Nephron progenitor cell (in vitro differentiated cells): ENCODE measurements around the gene EFTUD2.

Experiments used
- DNase-seq: peaks from one replicate; pipeline ENCODE4 v3.0.0; 2021
- H3K27ac Mint-ChIP-seq: 2 replicates; pipeline ENCODE4 v1.8.0; 2021; ENCODE audit warnings: mild to moderate bottlenecking, moderate library complexity, mixed read lengths
- H3K27me3 Mint-ChIP-seq: 2 replicates; pipeline ENCODE4 v1.8.0; 2021; ENCODE audit warnings: mild to moderate bottlenecking, low read depth, mixed read lengths; ENCODE audit not compliant: poor library complexity
- H3K36me3 Mint-ChIP-seq: 2 replicates; pipeline ENCODE4 v1.8.0; 2021; ENCODE audit warnings: low read depth, mixed read lengths
- H3K4me1 Mint-ChIP-seq: 2 replicates; pipeline ENCODE4 v1.8.0; 2021; ENCODE audit warnings: mixed read lengths
- H3K4me3 Mint-ChIP-seq: 2 replicates; pipeline ENCODE4 v1.8.0; 2021; ENCODE audit warnings: mild to moderate bottlenecking, moderate library complexity, mixed read lengths
- H3K9me3 Mint-ChIP-seq: 2 replicates; pipeline ENCODE4 v1.8.0; 2021; ENCODE audit warnings: mild to moderate bottlenecking, moderate library complexity, mixed read lengths
- CTCF ChIP-seq: fragments of 200-600 bp; sonication (generic); IDR thresholded peaks from 2 replicates; pipeline ENCODE4 v1.5.0; 2021; ENCODE audit warnings: antibody characterized with exemption

The EFTUD2 gene

GRCh38 chr17:44887971-44888954 lies 11.0 kb downstream of the EFTUD2 start:
- no peak overlapping the region for H3K4me3 Mint-ChIP-seq
- peaks cover 32% of the 10 kb centered on the region for H3K36me3 Mint-ChIP-seq
- no peak overlapping the region for H3K27ac Mint-ChIP-seq
- H3K27me3 Mint-ChIP-seq = no peaks in the 10 kb centered on the region
- no peak for DNase-seq
- H3K4me1 Mint-ChIP-seq = no peaks in the 10 kb centered on the region
- H3K9me3 Mint-ChIP-seq = no peaks in the 10 kb centered on the region
- no peak for TF ChIP-seq CTCF

GRCh38 chr17:44887016-44887415 lies 12.2 kb downstream of the EFTUD2 start:
- H3K9me3 Mint-ChIP-seq = no peaks in the 10 kb centered on the region
- H3K36me3 Mint-ChIP-seq = peaks cover 39% of the 10 kb centered on the region
- H3K27me3 Mint-ChIP-seq = no peaks in the 10 kb centered on the region
- H3K4me1 Mint-ChIP-seq = no peaks in the 10 kb centered on the region
- H3K4me3 Mint-ChIP-seq = no peak overlapping the region
- no peak overlapping the region for H3K27ac Mint-ChIP-seq
- DNase-seq = no peak
- no peak for TF ChIP-seq CTCF

GRCh38 chr17:44884941-44885340 lies 14.3 kb downstream of the EFTUD2 start:
- TF ChIP-seq CTCF = no peak
- H3K36me3 Mint-ChIP-seq = peaks cover 48% of the 10 kb centered on the region

GRCh38 chr17:44881145-44881544 lies 18.1 kb downstream of the EFTUD2 start:
- H3K9me3 Mint-ChIP-seq = no peaks in the 10 kb centered on the region
- no peaks in the 10 kb centered on the region for H3K4me1 Mint-ChIP-seq
- H3K4me3 Mint-ChIP-seq = no peak overlapping the region
- H3K36me3 Mint-ChIP-seq = peaks cover 62% of the 10 kb centered on the region
- TF ChIP-seq CTCF = no peak
- DNase-seq = no peak
- no peak overlapping the region for H3K27ac Mint-ChIP-seq
- H3K27me3 Mint-ChIP-seq = no peaks in the 10 kb centered on the region

More at GRCh38 chr17:44884941-44885340, 14.3 kb downstream of the EFTUD2 start:
- H3K4me1 Mint-ChIP-seq = no peaks in the 10 kb centered on the region
- no peaks in the 10 kb centered on the region for H3K9me3 Mint-ChIP-seq
- no peak for DNase-seq
- H3K4me3 Mint-ChIP-seq = no peak overlapping the region
- no peaks in the 10 kb centered on the region for H3K27me3 Mint-ChIP-seq
- H3K27ac Mint-ChIP-seq = no peak overlapping the region

GRCh38 chr17:44880062-44880461 lies 19.2 kb downstream of the EFTUD2 start:
- Mint-ChIP-seq H3K9me3 (no peaks in the 10 kb centered on the region), H3K27ac (no peak overlapping the region), H3K4me3 (no peak overlapping the region), H3K27me3 (no peaks in the 10 kb centered on the region), H3K36me3 (peaks cover 66% of the 10 kb centered on the region), H3K4me1 (no peaks in the 10 kb centered on the region)
- no peak for TF ChIP-seq CTCF
- DNase-seq = no peak

- Mint-ChIP-seq H3K9me3 (no peaks in the 10 kb centered on the region), H3K27ac (no peak overlapping the region)
Observed at GRCh38 chr17:44879376-44879775, 19.9 kb downstream of the EFTUD2 start.

More at GRCh38 chr17:44879376-44879775, 19.9 kb downstream of the EFTUD2 start:
- no peaks in the 10 kb centered on the region for H3K4me1 Mint-ChIP-seq
- no peaks in the 10 kb centered on the region for H3K27me3 Mint-ChIP-seq
- no peak for TF ChIP-seq CTCF
- no peak overlapping the region for H3K4me3 Mint-ChIP-seq
- DNase-seq = no peak
- H3K36me3 Mint-ChIP-seq = peaks cover 62% of the 10 kb centered on the region
